GM18909 (cell line): Measurements from ENCODE around the gene TMEM140.

Source experiments
- ATAC-seq: cut with Tn5 transposase; IDR thresholded peaks from one replicate; pipeline ENCODE4 v1.9.1; 2021; ENCODE audit warnings: mild to moderate bottlenecking; ENCODE audit not compliant: unreplicated experiment, poor library complexity

Gene TMEM140

GRCh38 chr7:135158141-135158655 lies 10.3 kb downstream of the TMEM140 start:
- no peak for ATAC-seq

GRCh38 chr7:135158874-135159273 lies 11.0 kb downstream of the TMEM140 start:
- no peak for ATAC-seq

- peak; percentile 19 for ATAC-seq
These were observed 11.7 kb downstream of the TMEM140 start for GRCh38 chr7:135159359-135160085.

- ATAC-seq: peak; percentile 55
These were observed 12.4 kb downstream of the TMEM140 start for GRCh38 chr7:135160098-135160857.

- peak; percentile 28 for ATAC-seq
These were observed 13.2 kb downstream of the TMEM140 start for GRCh38 chr7:135160858-135161653.

- ATAC-seq: no peak
These were observed 13.8 kb downstream of the TMEM140 start for GRCh38 chr7:135161669-135162068.

GRCh38 chr7:135162382-135163001 lies 14.6 kb downstream of the TMEM140 start:
- ATAC-seq: no peak

- no peak for ATAC-seq
These were observed 16.6 kb downstream of the TMEM140 start for GRCh38 chr7:135164357-135165061.

GRCh38 chr7:135165862-135166261 lies 18.0 kb downstream of the TMEM140 start:
- no peak for ATAC-seq

GRCh38 chr7:135166338-135166990 lies 18.6 kb downstream of the TMEM140 start:
- ATAC-seq: no peak

GRCh38 chr7:135167365-135167917 lies 19.6 kb downstream of the TMEM140 start:
- no peak for ATAC-seq

- no peak for ATAC-seq
These were observed 20.1 kb downstream of the TMEM140 start for GRCh38 chr7:135168001-135168400.

GRCh38 chr7:135168489-135169140 lies 20.7 kb downstream of the TMEM140 start:
- ATAC-seq: no peak

GRCh38 chr7:135169141-135169963 lies 21.5 kb downstream of the TMEM140 start:
- peak; percentile 44 for ATAC-seq

GRCh38 chr7:135169964-135170273 lies 22.0 kb downstream of the TMEM140 start:
- no peak for ATAC-seq

- peak; percentile 75 for ATAC-seq
These were observed 22.6 kb downstream of the TMEM140 start, which contains the start of gene CYREN for GRCh38 chr7:135170274-135170997. Gene CYREN, minus strand, starts transcription at chr7:135170707. Its CDS starts 1,785 bp downstream, at chr7:135168922.

- peak; percentile 31 for ATAC-seq
These were observed 23.2 kb downstream of the TMEM140 start for GRCh38 chr7:135170998-135171481.
